HG02571 (cell line): Measurements from ENCODE around the gene GABBR2.
"Not testable (repeated sequence)": the region's sequence is repeated elsewhere in the genome, so short reads cannot be mapped to it uniquely, and the experiment has no call there.

Experiments used
- ATAC-seq: cut with Tn5 transposase; IDR thresholded peaks from one replicate; pipeline ENCODE4 v1.9.1; 2021; ENCODE audit warnings: mild to moderate bottlenecking, moderate library complexity; ENCODE audit not compliant: unreplicated experiment

GABBR2 gene

DNA sequence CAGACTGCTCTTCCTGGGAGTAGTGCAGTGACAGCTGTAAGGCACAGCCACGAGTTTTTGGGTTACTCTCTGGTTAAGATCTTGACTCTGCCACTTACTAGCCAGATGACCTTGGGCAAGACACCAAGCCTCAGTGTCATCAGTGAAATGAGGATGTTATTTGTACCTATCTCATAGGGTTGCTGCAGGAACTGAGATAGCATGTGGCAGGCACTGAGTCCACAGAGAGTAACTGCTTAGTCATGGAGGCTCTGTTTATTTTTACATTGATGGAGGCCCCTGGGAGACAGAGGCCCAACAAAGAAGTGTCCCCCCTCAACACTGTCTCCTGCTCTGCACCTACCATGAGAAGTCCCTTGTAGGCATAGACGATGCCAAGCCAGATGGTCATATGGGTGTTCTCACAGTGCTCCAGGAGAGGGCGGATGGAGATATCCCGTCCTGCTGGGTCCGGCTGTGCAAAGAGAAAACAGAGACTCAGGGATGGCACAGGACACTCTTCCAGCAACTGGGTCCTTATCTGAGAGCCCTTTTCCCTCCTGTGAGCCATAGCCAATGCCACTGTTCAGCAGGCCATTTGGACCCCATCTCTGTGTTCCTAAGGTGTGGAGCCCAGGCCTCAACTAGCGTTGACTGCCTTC lies 397.9 kb downstream of the GABBR2 start:
- no peak for ATAC-seq

DNA sequence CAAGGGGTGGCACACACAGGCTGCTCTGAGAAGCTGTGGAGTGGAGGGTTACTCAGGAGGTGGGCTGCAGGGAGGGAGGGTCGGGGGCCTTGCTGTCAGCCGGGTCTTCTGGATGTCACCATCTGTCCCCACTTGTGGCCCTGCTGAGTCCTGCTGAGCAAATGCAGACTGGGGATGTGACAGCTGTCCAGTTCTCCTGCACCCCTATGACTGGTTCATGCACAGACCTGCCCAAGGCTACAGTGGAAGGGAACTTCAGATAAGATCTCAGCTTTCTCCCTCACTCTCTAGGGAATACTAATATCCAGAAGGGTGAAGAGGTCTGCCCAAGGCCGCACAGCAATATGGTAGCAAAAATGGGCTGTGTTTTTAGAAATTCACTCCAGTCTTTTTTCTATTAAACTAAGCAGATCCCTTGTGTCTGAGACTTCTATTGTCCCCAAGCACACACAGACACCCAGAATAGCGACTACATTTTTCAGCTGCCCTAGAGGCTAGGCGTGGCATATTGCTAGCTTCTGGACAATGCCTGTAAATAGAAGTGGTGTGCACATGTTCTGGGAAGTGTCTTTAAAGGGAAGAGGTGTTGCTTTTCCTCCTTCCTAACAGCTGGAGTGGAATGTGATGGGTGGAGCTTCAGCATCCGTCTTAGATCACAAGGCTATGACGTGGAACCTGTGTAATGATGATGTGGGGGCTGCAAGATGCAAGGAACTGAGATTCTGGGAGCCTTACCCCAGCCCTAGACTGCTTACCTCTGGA lies 402.2 kb downstream of the GABBR2 start:
- no peak for ATAC-seq

DNA sequence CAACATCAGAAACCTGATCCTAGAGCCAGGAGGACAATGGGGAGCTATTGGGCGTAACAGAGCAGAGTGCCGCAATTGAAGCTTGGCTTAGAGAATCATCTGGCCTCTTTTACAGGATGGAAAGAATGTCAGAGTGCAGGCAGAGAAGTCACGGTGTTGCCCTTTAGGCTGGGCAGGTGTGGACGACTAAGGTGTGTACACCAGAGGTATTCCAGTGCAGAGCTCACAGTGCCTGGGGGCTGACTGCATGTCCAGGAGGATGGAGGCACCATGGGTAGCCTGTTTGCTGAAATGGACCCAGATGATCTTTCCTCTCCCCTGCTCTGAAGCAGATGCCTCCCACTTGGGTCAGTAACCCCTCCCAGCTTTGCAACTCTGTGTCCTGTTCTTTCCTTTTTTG lies 404.4 kb downstream of the GABBR2 start:
- ATAC-seq = no peak

DNA sequence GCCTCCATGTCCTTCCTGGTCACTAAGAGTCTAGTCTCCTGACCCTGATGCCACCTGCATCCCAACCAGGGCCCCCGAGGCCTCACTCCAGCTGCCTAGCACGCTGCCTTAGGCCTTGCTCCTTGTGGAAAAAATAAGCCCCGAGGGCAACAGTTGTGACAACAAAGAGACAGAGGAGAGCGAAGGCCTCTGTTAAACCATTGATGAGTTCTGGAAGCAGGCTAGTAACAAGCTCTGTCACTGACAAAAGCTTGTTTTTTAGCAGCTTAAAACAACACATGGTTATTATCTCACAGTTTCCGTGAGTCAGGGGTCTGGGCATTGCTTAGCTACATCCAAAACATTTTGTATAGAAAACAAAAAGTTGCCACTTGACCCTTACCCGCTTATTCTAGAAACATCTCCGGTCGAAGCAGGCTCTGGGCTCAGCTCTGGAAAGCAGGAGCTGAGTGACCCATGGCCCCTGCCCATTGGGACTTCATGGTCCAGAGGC lies 405.1 kb downstream of the GABBR2 start:
- no peak for ATAC-seq

DNA sequence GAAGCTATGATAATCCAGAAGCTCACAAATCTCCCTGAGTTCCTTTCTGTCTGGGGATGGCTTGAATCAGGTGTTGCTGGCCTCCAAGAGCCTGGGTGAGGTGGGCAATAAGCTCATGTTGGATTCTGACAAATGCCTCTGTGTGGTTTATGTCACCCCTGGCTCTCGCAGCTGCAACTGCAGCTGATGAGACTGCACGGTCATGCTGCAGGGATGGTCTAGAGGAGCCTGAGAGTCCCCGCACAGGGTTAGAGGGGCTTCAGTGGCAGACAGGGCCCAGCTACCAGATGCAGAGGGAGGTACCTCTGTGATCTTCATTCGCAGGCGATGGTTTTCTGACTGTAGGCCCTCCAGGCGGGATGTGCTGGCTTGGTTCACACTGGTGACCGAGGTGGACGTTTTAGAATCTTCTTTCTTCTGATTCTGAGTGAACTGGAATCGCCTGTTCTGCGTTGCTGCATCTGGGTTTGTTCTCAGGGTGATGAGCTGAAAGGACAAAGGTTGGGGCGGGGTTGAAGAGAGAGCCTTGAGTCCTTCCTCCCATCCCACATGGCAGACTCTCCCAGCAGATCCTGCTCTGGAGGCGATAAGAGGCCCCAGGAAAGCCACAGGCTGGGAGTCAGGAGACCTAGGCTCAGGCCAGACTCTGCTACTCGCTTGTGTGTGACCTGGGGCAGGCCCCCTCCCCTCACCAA lies 405.6 kb downstream of the GABBR2 start:
- no peak for ATAC-seq

DNA sequence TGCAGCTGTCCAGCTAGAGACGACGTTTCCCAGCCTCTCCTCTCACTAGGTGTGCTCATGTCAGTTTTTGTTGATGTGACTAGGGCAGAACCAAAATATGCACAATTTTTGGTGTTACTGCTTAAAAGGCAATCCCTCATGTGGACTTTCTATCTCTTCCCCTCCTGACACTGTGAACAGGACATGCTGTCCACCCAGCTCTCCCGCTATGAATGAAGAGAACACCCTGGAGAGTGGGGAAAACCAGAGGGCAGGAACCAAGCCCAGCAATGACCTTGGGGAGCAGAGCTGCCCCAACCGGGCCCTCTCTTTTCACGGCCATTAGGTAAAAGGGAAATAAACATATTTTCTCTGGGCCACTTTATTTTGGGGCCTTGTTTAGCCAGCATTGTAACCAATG lies 406.6 kb downstream of the GABBR2 start:
- ATAC-seq = no peak

DNA sequence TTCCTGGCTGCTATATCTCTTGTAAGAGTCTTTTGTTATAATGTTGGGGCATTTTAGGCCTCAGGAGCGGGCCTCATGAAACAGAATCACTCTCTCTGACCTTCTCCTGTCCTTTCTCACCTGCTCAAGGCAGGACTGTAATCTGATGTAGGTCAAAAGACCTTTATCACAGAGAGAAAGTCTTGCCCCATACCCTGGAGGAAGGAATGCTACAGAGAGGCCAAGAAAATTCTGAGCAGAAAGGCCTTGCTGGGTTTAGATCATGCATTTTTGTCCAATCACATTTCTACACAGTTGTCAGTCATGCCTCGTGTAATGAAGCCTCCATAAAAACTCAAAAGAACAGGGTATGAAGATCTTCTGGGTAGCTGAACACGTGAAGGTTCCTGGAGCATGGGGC lies 408.1 kb downstream of the GABBR2 start:
- ATAC-seq = no peak

DNA sequence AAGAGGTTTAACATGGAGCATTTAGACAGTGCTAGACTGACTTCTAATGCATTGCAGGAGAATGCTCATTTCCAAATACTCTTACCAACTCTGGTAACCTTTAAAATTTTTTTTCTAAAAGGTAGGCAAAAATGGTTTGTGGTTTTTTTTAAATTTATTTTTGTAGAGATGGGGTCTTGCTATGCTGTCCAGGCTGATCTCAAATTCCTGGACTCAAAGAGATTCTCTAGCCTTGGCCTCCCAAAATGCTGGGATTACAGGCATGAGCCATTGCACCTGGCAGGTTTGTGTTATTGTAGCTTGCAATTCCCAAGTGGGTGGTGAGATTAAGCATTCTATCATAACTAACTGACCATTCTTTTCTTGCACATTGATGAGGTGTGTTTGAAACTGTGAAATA lies 410.3 kb downstream of the GABBR2 start:
- ATAC-seq = no peak

DNA sequence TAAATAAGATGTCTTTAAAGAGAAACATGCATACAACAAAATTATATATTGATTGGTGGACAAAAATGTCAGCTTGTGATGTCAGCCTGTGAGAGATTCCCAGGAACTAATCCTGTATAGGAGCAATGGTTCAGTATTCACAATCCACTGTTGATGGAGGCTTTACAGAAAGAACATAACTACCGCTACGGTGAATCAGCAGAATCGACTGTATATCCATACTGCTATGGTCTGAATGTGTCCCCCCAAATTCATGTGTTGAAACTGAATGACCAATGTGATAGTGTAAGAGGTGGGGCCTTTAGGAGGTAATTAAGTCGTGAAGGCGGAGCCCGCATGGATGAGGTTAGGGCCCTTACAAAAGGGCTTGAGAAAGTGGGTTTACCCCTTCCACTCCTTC lies 412.9 kb downstream of the GABBR2 start:
- ATAC-seq = no peak

DNA sequence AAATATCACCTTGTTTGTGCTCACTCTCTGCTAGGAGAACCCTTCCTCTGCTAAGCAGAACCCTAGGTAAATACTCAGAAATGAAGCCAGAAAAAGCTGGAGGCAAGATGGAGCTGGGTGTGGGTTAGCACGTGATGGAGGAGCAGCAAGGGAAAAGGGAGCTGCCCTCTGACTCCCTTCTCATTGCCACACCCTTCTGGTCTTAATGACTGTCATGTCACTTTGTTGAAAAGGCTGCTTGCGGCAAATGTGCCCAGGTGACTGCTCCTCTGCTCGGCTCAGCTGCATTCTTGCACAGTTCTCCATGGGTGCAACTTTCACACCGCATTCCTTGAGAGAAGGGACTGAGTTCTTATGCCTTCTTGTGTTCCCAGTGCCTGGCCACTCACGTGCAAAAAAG lies 416.9 kb downstream of the GABBR2 start:
- ATAC-seq = no peak

DNA sequence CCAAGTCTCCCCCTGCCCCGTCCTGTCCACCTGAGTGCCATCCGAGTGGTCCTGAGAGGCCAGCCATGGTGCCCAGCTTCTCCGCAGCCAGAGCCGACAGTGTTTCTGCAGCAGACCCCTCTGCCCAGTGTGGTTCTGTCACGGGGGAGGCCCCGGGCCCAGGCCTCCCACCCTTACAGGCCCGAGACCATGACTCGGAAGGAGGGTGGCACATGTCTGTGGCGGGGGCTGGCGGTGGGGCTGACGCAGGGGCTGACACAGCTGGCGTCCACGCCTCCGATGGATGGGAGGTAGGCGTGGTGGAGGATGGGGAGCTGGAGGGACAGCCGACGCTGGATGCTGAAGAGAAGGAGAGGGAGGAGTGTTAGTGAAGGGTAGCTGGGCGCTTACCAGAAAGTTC lies 418.3 kb downstream of the GABBR2 start:
- ATAC-seq = no peak

DNA sequence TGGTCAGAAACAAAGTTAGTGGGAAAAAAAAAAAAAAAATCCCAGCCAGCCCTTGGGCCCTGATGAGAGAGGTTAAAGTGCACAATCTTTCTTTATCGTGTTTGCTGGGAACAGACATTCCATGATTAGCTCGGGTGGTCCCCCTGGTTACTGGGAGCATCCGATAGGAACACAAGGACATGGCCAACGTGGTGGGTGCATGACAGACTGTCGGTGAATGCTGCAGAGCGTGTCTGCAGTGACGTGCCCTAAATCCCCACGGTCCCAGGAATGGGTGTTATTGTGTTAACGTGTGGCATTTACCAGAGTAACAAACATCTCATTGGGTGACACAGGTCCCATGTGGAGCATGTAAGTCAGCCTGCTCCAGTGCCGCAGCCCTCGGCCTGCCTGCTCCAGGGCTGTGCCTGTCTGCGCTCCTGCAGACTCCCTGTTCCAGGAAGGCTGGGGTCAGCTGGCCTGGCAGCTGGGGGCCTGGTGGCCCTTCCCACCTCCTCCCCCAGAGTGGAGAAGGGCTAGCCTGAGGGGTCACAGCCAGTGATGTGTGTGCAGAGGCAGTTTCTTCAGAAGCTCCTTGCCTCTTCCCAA lies 419.0 kb downstream of the GABBR2 start:
- no peak for ATAC-seq

DNA sequence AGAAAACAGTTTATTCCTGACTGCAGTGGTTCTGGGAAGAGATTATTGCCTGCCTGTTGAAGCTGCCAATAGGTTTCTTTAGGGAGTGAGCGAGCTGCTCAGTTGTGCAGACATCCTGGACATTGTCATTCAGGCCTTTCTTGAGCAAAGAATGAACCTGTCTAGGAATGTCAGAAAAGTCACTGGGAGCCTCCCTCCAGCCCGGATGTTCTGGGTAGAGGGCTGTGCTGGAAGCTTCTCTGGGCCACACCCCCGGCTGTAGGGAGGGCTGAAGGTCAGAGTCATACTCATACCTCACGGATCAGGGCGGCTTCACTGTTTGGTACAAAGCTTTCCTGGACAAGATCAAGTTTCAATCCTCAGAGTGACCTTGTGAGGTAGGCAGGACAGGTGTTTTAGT lies 419.9 kb downstream of the GABBR2 start:
- ATAC-seq = no peak

DNA sequence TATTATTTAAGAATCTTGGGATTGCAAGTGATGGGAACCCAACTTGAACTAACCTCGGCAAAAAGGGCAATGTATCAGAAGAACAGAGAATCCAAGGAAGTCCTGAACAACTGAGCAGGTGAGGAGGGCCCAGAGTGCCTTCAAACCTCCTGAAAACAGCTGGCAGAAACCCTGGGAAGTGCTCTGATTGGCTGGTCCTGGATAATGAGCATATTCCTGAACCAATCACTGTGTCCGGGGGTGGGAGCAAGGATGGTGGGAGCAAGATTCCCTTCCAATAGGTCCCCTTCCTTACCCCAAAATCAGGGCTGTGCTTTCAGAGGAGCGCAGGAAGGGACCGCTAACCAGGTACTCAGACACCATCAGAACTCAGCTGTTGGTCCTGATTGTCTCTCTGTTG lies 421.4 kb downstream of the GABBR2 start:
- ATAC-seq = no peak

DNA sequence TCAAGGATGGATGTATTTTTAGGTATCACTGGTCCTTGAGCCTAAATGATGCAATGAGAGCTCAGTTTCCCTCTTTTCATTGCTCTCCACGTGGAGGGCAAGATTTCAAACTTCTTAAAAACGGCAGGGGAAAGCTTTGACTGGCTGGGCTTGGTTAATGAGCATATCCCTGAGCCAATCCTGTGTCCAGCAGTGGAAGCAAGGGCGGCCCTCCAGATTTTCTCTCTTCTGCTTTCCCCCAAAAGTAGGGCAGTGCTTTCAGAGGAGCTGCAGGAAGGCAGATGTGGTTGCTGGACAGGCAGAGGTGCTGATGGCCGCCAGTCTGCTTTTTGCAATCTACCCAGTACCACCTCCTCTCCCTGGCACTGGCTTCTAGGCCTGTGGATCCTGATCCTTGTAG lies 423.3 kb downstream of the GABBR2 start:
- ATAC-seq = no peak

DNA sequence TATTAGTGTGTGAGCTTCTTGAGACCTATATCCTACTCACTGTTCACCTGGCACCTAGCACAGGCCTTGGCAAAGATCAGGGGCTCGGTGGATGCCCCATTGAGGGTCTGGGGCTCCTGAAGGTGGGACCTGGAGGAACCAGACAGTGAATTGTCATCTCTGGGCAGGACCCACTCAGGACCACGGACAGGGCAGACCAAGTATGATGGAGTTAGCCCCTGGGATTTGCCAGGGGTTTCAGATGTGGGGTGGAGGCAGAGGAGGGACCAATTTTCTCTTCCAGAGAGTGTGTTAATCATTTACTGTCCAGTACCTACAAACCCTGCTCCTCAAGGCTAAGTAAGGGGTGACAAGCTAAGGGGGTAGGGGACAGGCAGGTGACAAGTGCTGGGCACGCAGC lies 424.0 kb downstream of the GABBR2 start:
- ATAC-seq = no peak

DNA sequence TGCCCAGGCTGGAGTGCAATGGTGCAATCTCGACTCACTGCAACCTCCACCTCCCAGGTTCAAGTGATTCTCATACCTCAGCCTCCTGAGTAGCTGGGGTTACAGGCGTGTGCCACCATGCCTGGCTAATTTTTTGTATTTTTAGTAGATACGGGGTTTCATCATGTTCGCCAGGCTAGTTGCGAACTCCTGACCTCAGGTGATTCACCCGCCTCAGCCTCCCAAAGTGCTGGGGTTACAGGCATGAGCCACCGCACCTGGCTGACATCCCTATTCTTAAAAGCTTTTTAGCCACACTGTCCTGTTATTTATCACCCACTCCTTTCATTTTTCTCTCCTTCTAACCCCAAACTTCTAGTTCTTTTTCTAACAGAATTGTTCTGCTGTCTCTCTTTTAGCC lies 425.6 kb downstream of the GABBR2 start:
- not testable (repeated sequence) for ATAC-seq

DNA sequence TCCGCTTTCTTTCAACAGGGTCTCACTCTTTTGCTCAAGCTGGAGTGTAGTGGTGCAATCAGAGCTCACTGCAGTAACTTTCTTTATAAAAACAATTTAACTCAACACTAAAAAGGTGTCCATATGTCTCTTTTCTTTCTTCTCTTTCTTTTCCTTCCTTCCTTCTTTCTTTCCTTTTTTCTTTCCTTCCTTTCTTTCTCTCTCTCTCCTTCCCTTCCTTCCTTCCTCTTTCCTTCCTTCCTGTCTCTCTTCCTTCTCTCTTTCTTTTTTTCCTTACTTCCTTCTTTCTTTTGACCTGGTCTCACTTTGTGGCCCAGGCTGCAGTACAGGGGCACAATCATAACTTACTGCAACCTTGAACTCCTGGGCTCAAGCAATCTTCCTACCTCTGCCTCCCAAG lies 427.5 kb downstream of the GABBR2 start:
- no peak for ATAC-seq

DNA sequence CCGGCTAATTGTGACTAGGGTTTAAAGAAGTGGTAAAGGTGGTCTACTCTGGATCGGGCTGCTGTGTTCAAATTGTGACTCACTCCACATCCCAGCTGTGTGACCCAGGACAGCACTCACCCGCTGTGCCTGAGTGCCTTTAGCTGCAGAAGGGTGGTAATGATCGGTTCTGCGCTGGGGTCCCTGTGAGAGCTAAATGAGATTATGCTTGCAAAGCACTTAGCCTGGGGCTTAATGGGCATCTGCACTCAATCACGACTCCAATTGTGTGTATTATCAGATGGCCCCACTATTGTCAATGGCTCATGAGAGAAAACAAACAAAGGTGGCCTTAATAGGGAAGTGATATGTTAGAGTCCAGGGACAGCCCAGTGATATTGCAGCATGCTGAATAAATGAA lies 428.2 kb downstream of the GABBR2 start:
- ATAC-seq = no peak

DNA sequence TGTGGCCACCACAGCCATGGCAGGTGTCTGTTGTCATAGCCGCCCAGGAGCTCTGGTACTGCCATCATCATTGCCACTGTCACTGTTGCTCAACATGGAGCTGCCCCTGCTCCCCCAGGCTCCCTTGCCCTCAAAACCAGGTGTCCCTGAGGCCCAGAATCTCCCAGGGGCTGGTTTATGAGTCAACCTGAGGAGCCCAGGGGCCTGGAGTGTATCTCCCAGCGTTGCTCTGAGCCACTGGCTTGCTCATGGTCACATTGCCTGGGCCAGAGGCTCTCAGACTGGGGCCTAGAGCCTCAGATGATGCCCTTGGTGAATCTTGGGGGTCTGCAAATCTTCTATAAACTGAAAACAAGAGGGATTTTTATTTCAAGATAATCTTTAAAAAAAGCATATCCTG lies 428.6 kb downstream of the GABBR2 start:
- no peak for ATAC-seq

DNA sequence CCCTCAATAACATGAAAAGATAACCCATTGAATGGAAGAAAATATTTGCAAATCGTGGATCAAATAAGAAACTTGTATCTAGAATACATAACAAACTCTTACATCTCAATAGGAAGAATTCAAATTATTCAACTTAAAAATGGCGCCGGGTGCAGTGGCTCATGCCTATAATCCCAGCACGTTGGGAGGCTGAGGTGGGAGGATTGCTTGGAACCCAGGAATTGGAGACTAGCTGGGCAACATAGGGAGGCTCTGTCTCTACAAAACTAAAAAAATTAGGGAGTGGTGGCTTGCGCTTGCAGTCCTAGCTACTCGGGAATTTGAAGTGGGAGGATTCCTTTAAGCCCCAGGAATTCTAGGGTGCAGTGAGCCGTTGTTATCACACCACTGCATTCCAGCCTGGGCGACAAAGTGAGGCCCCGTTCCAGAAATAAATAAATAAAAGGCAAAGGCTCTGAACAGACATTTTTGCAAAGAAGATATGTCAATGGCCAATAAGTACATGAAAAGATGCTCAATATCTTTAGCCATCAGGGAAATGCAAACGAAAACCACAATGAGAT lies 431.7 kb downstream of the GABBR2 start:
- ATAC-seq = no peak
